RWPE1 (cell line): ENCODE data around the gene SERINC5.
A peak's percentile ranks its signal among the peaks of the same experiment; 100 is the strongest.

Source experiments
- CTCF ChIA-PET: fragments of 350-600 bp; sonication (Branson Sonifier 250); formaldehyde crosslinking; extraction: SDS; loops from one replicate; lab custom pipeline; 2021; lab: Yijun Ruan, JAX
- POLR2A ChIA-PET: fragments of 400-600 bp; formaldehyde crosslinking; extraction: SDS; loops from one replicate; lab custom pipeline; 2020; ENCODE audit warnings: antibody characterized with exemption; ENCODE audit not compliant: low non-redundant PET; lab: Yijun Ruan, JAX
- DNase-seq: peaks from one replicate; pipeline ENCODE4 v3.0.0; 2012; ENCODE audit warnings: low spot score
- H3K27ac ChIP-seq: fragments of 450-650 bp; 2 replicates; pipeline ENCODE4 v1.5.1; 2017
- CTCF ChIP-seq: fragments of 450-650 bp; conservative IDR thresholded peaks from 2 replicates; pipeline ENCODE4 v1.5.1; 2017; ENCODE audit warnings: low read depth, mild to moderate bottlenecking

The SERINC5 gene

GRCh38 chr5:80143491-80143890, 112.4 kb downstream of the SERINC5 start:
- CTCF ChIA-PET = interaction anchor here (0.7 kb wide), 1 partner anchor 164 kb away, joined by 6 read pairs; no protein-coding TSS in a partner anchor

GRCh38 chr5:80142996-80143395, 112.9 kb downstream of the SERINC5 start:
- no peak overlapping the region for H3K27ac ChIP-seq

More at GRCh38 chr5:80143491-80143890, 112.4 kb downstream of the SERINC5 start:
- POLR2A ChIA-PET = no interaction called here
- no peak overlapping the region for H3K27ac ChIP-seq
- DNase-seq = no peak
- TF ChIP-seq CTCF = no peak

GRCh38 chr5:80141681-80142080, 114.2 kb downstream of the SERINC5 start:
- ChIA-PET POLR2A (interaction anchor here (0.6 kb wide), 1 partner anchor 115 kb away, joined by 6 read pairs; no protein-coding TSS in a partner anchor), CTCF (no interaction called here)
- TF ChIP-seq CTCF = no peak
- no peak for DNase-seq
- H3K27ac ChIP-seq = peak overlapping the region; percentile 8; the same call in 1 of the 2 replicates

More at GRCh38 chr5:80142996-80143395, 112.9 kb downstream of the SERINC5 start:
- no peak for TF ChIP-seq CTCF
- POLR2A ChIA-PET = no interaction called here
- DNase-seq = no peak
- CTCF ChIA-PET = no interaction called here

GRCh38 chr5:80141147-80141671, 114.6 kb downstream of the SERINC5 start:
- POLR2A ChIA-PET = no interaction called here
- CTCF ChIA-PET = no interaction called here
- DNase-seq = no peak
- TF ChIP-seq CTCF = no peak
- peak overlapping the region; percentile 8; the same call in 1 of the 2 replicates for H3K27ac ChIP-seq

- DNase-seq = no peak
- H3K27ac ChIP-seq = no peak overlapping the region
- CTCF ChIA-PET = no interaction called here
- POLR2A ChIA-PET = no interaction called here
- no peak for TF ChIP-seq CTCF
Observed at GRCh38 chr5:80140496-80140895, 115.4 kb downstream of the SERINC5 start.

GRCh38 chr5:80139466-80139972, 116.3 kb downstream of the SERINC5 start:
- H3K27ac ChIP-seq = no peak overlapping the region
- CTCF ChIA-PET = interaction anchor here (0.5 kb wide), 1 partner anchor 14 kb away, joined by 3 read pairs; no protein-coding TSS in a partner anchor
- POLR2A ChIA-PET = no interaction called here
- no peak for DNase-seq
- TF ChIP-seq CTCF = no peak
